Measurements from ENCODE around the gene CNTN4.
"Not testable (repeated sequence)": the region's sequence is repeated elsewhere in the genome, so short reads cannot be mapped to it uniquely, and the experiment has no call there.

The CNTN4 gene

GRCh38 chr3:2527328-2527727 is 428.7 kb downstream of the CNTN4 start:
- not testable (repeated sequence) for DNase-seq

- DNase-seq: not testable (repeated sequence)
These were observed 436.1 kb downstream of the CNTN4 start for GRCh38 chr3:2534767-2535166.

- no peak for DNase-seq
These were observed 436.5 kb downstream of the CNTN4 start for GRCh38 chr3:2535206-2535605.

- no peak for DNase-seq
These were observed 437.9 kb downstream of the CNTN4 start for GRCh38 chr3:2536575-2536974.

- no peak for DNase-seq
These were observed 441.4 kb downstream of the CNTN4 start for GRCh38 chr3:2540115-2540514.

- no peak for DNase-seq
These were observed 444.6 kb downstream of the CNTN4 start for GRCh38 chr3:2543247-2543646.

GRCh38 chr3:2544212-2544611 is 445.5 kb downstream of the CNTN4 start:
- no peak for DNase-seq

GRCh38 chr3:2544718-2545117 is 446.1 kb downstream of the CNTN4 start:
- DNase-seq: no peak

- DNase-seq: no peak
These were observed 448.4 kb downstream of the CNTN4 start for GRCh38 chr3:2547049-2547448.

- no peak for DNase-seq
These were observed 456.0 kb downstream of the CNTN4 start for GRCh38 chr3:2554656-2555055.

- no peak for DNase-seq
These were observed 460.1 kb downstream of the CNTN4 start for GRCh38 chr3:2558796-2559195.

GRCh38 chr3:2567451-2567850 is 468.8 kb downstream of the CNTN4 start:
- DNase-seq: no peak

GRCh38 chr3:2568156-2568555 is 469.5 kb downstream of the CNTN4 start:
- no peak for DNase-seq

GRCh38 chr3:2568929-2569328 is 470.3 kb downstream of the CNTN4 start:
- DNase-seq: no peak

- DNase-seq: no peak
These were observed 478.9 kb downstream of the CNTN4 start for GRCh38 chr3:2577571-2577970.

GRCh38 chr3:2578560-2578959 is 479.9 kb downstream of the CNTN4 start:
- no peak for DNase-seq

- DNase-seq: no peak
These were observed 480.5 kb downstream of the CNTN4 start for GRCh38 chr3:2579206-2579605.

- DNase-seq: no peak
These were observed 484.4 kb downstream of the CNTN4 start for GRCh38 chr3:2583046-2583445.

- DNase-seq: no peak
These were observed 490.8 kb downstream of the CNTN4 start for GRCh38 chr3:2589336-2589969.

- DNase-seq: no peak
These were observed 496.8 kb downstream of the CNTN4 start for GRCh38 chr3:2595486-2595885.

GRCh38 chr3:2597615-2598014 is 498.9 kb downstream of the CNTN4 start:
- DNase-seq: no peak

- DNase-seq: no peak
These were observed 500.8 kb downstream of the CNTN4 start for GRCh38 chr3:2599471-2599870.

GRCh38 chr3:2603692-2604289 is 505.1 kb downstream of the CNTN4 start:
- DNase-seq: no peak

- DNase-seq: no peak
These were observed 515.9 kb downstream of the CNTN4 start for GRCh38 chr3:2614578-2614977.

GRCh38 chr3:2615080-2615479 is 516.4 kb downstream of the CNTN4 start:
- DNase-seq: no peak

All from GDM1 (cell line).